HepG2 (cell line): ENCODE results near the gene SYT11. TPM values are rescaled to one million over a fixed set of nuclear protein-coding genes. Genes with fewer than 3 reads are reported as not detected.

Source experiments
- ARID2 ChIP-seq: sonication (generic); formaldehyde crosslinking; IDR thresholded peaks from 2 replicates; pipeline ENCODE4 v1.8.1; 2022; ENCODE audit warnings: mild to moderate bottlenecking, missing genetic modification reagents, borderline replicate concordance
- GABPB1 ChIP-seq: IDR thresholded peaks from 2 replicates; pipeline ENCODE4 v1.6.1; 2016; ENCODE audit warnings: mild to moderate bottlenecking, missing genetic modification reagents, moderate library complexity, missing compliant biosample characterization
- HDAC6 ChIP-seq: fragments of 200-600 bp; sonication (generic); IDR thresholded peaks from 2 replicates; pipeline ENCODE4 v1.7.0; 2017; ENCODE audit warnings: mild to moderate bottlenecking, antibody characterized with exemption, low read length, low read depth
- HNRNPLL ChIP-seq: fragments of 200-400 bp; formaldehyde crosslinking; IDR thresholded peaks from 2 replicates; pipeline ENCODE4 v1.6.1; 2017; ENCODE audit warnings: mild to moderate bottlenecking, low read depth, low read length; ENCODE audit not compliant: poor library complexity, severe bottlenecking
- JARID2 ChIP-seq: sonication (generic); formaldehyde crosslinking; IDR thresholded peaks from 2 replicates; pipeline ENCODE4 v1.8.1; 2023; ENCODE audit warnings: missing genetic modification reagents, inconsistent platforms; ENCODE audit not compliant: insufficient replicate concordance
- JUND ChIP-seq: sonication (generic); formaldehyde crosslinking; IDR thresholded peaks from 2 replicates; pipeline ENCODE4 v1.8.0; 2022; ENCODE audit warnings: mild to moderate bottlenecking, missing genetic modification reagents
- MTA1 ChIP-seq: sonication (generic); formaldehyde crosslinking; IDR thresholded peaks from 2 replicates; pipeline ENCODE4 v1.4.0; 2020; ENCODE audit warnings: missing genetic modification reagents, mild to moderate bottlenecking, borderline replicate concordance
- PHB2 ChIP-seq: fragments of 450-650 bp; IDR thresholded peaks from 2 replicates; pipeline ENCODE4 v1.6.1; 2018; ENCODE audit not compliant: partially characterized antibody
- RELA ChIP-seq: sonication (generic); formaldehyde crosslinking; IDR thresholded peaks from 2 replicates; pipeline ENCODE4 v1.4.0; 2020; ENCODE audit warnings: missing genetic modification reagents
- ZNF574 ChIP-seq: sonication (generic); formaldehyde crosslinking; IDR thresholded peaks from 2 replicates; pipeline ENCODE4 v1.4.0; 2020; ENCODE audit warnings: missing genetic modification reagents
- ZNF839 ChIP-seq: sonication (generic); formaldehyde crosslinking; IDR thresholded peaks from 2 replicates; pipeline ENCODE4 v1.4.0; 2020; ENCODE audit warnings: missing genetic modification reagents, mild to moderate bottlenecking, borderline replicate concordance
- ZZZ3 ChIP-seq: sonication (generic); formaldehyde crosslinking; IDR thresholded peaks from 2 replicates; pipeline ENCODE4 v1.4.0; 2020; ENCODE audit warnings: missing genetic modification reagents, mild to moderate bottlenecking, borderline replicate concordance
- polyA plus RNA-seq, 8 experiments: library from polyadenylated mRNA; depleted of rRNA in 3 of 8; stranded (reverse) in 7 of 8; unstranded in 1 of 8; fragments of >200 nt; fragmentation: Illumina TruSeq in 4 of 8; extraction: Trizol in 4 of 8; gene quantifications; 2 replicates each; pipeline versions ENCODE4 v1.2.1 to v1.2.3, GENCODE V29; 2011 to 2016; ENCODE audit warnings: low read depth in 4 of 8, missing spikeins in 1 of 8, mixed read lengths in 1 of 8; ENCODE audit not compliant: insufficient read depth in 1 of 8
- total RNA-seq, 5 experiments: library from RNA; depleted of rRNA; stranded (reverse); fragments of >200 nt; fragmentation: Illumina TruSeq; extraction: Trizol; gene quantifications; 2 replicates each; pipeline ENCODE4 v1.2.3, GENCODE V29; 2016; ENCODE audit warnings: low read depth in 1 of 5
- TF ChIP-seq, protein P1 (sequence below): sonication (generic); formaldehyde crosslinking; IDR thresholded peaks from one replicate; pipeline ENCODE4 v1.5.1; 2020; ENCODE audit warnings: mild to moderate bottlenecking, missing genetic modification reagents; ENCODE audit errors: not compliant biosample characterization
- TF ChIP-seq, protein P2 (sequence below): sonication (generic); formaldehyde crosslinking; IDR thresholded peaks from 2 replicates; pipeline ENCODE4 v1.5.1; 2020; ENCODE audit warnings: missing genetic modification reagents, mild to moderate bottlenecking, borderline replicate concordance

The SYT11 gene
- total and polyA plus RNA-seq, 2 of the 13 experiments (the other 11 are each of a cell fraction or from before 2014, with no cell fraction given), result 0.22 to 0.59 TPM

GRCh38 chr1:155856975-155857930, 2.1 kb upstream of the SYT11 start, which contains the start of gene GON4L (continued):
- TF ChIP-seq ARID2 (CRISPR knock-in tag), result no peak
- TF ChIP-seq MTA1 (CRISPR knock-in tag), result peak; percentile 71; the same call in 1 of the 2 replicates
- TF ChIP-seq, protein P1, sequence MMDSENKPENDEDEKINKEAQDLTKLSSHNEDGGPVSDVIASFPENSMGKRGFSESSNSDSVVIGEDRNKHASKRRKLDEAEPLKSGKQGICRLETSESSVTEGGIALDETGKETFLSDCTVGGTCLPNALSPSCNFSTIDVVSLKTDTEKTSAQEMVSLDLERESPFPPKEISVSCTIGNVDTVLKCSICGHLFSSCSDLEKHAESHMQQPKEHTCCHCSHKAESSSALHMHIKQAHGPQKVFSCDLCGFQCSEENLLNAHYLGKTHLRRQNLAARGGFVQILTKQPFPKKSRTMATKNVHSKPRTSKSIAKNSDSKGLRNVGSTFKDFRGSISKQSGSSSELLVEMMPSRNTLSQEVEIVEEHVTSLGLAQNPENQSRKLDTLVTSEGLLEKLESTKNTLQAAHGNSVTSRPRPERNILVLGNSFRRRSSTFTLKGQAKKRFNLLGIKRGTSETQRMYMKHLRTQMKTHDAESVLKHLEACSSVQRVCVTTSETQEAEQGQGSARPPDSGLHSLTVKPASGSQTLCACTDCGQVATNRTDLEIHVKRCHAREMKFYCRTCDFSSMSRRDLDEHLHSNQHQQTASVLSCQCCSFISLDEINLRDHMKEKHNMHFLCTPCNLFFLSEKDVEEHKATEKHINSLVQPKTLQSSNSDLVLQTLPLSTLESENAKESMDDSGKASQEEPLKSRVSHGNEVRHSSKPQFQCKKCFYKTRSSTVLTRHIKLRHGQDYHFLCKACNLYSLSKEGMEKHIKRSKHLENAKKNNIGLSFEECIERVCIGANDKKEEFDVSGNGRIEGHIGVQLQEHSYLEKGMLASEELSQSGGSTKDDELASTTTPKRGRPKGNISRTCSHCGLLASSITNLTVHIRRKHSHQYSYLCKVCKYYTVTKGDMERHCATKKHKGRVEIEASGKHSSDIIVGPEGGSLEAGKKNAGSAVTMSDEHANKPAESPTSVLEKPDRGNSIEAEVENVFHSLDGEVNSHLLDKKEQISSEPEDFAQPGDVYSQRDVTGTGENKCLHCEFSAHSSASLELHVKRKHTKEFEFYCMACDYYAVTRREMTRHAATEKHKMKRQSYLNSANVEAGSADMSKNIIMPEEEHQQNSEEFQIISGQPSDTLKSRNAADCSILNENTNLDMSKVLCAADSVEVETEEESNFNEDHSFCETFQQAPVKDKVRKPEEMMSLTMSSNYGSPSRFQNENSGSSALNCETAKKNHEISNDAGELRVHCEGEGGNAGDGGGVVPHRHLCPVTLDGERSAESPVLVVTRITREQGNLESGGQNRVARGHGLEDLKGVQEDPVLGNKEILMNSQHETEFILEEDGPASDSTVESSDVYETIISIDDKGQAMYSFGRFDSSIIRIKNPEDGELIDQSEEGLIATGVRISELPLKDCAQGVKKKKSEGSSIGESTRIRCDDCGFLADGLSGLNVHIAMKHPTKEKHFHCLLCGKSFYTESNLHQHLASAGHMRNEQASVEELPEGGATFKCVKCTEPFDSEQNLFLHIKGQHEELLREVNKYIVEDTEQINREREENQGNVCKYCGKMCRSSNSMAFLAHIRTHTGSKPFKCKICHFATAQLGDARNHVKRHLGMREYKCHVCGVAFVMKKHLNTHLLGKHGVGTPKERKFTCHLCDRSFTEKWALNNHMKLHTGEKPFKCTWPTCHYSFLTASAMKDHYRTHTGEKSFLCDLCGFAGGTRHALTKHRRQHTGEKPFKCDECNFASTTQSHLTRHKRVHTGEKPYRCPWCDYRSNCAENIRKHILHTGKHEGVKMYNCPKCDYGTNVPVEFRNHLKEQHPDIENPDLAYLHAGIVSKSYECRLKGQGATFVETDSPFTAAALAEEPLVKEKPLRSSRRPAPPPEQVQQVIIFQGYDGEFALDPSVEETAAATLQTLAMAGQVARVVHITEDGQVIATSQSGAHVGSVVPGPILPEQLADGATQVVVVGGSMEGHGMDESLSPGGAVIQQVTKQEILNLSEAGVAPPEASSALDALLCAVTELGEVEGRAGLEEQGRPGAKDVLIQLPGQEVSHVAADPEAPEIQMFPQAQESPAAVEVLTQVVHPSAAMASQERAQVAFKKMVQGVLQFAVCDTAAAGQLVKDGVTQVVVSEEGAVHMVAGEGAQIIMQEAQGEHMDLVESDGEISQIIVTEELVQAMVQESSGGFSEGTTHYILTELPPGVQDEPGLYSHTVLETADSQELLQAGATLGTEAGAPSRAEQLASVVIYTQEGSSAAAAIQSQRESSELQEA (CRISPR knock-in tag), result peak; percentile 36
- TF ChIP-seq JARID2 (CRISPR knock-in tag), result no peak
- peak; percentile 55; the same call in 1 of the 2 replicates for TF ChIP-seq ZZZ3 (CRISPR knock-in tag)
- TF ChIP-seq HDAC6, result no peak
- peak; percentile 95 for TF ChIP-seq GABPB1 (CRISPR knock-in tag)
- peak; percentile 90 for TF ChIP-seq ZNF574 (CRISPR knock-in tag)
- 0 out of 2 replicates have a peak, but pooled peaks have one; percentile 86 for TF ChIP-seq ZNF839 (CRISPR knock-in tag)
- TF ChIP-seq HNRNPLL, result peak; percentile 84
- 0 out of 2 replicates have a peak, but pooled peaks have one; percentile 19 for TF ChIP-seq RELA (CRISPR knock-in tag)
- TF ChIP-seq PHB2, result no peak
- TF ChIP-seq, protein P2, sequence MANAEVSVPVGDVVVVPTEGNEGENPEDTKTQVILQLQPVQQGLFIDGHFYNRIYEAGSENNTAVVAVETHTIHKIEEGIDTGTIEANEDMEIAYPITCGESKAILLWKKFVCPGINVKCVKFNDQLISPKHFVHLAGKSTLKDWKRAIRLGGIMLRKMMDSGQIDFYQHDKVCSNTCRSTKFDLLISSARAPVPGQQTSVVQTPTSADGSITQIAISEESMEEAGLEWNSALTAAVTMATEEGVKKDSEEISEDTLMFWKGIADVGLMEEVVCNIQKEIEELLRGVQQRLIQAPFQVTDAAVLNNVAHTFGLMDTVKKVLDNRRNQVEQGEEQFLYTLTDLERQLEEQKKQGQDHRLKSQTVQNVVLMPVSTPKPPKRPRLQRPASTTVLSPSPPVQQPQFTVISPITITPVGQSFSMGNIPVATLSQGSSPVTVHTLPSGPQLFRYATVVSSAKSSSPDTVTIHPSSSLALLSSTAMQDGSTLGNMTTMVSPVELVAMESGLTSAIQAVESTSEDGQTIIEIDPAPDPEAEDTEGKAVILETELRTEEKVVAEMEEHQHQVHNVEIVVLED, result peak; percentile 98
- peak; percentile 47; the same call in 1 of the 2 replicates for TF ChIP-seq JUND (CRISPR knock-in tag)
